Osteoblast (primary cell): ENCODE measurements around the gene SRRD. TPM values are rescaled to one million over a fixed set of nuclear protein-coding genes. Genes with fewer than 3 reads are reported as not detected.
A peak's percentile ranks its signal among the peaks of the same experiment; 100 is the strongest.

Source experiments
- DNase-seq: peaks from one replicate; pipeline ENCODE4 v3.0.0; 2011; ENCODE audit warnings: low spot score, mixed read lengths; ENCODE audit not compliant: insufficient read length; ENCODE audit errors: missing footprints
- H2AFZ ChIP-seq: 2 replicates; pipeline ENCODE4 v1.6.0; 2011; ENCODE audit warnings: mild to moderate bottlenecking, low read length
- H3K27ac ChIP-seq: 2 replicates; pipeline ENCODE4 v1.5.1; 2011; ENCODE audit warnings: mild to moderate bottlenecking, low read depth, low read length, moderate library complexity
- H3K27me3 ChIP-seq: 2 replicates; pipeline ENCODE4 v1.6.0; 2012; ENCODE audit warnings: mild to moderate bottlenecking, control low read depth, inconsistent platforms, low read length, moderate library complexity; ENCODE audit not compliant: insufficient read depth
- H3K36me3 ChIP-seq: 2 replicates; pipeline ENCODE4 v1.5.1; 2011; ENCODE audit warnings: mild to moderate bottlenecking, low read length, control low read depth, moderate library complexity; ENCODE audit not compliant: insufficient read depth
- H3K4me1 ChIP-seq: 2 replicates; pipeline ENCODE4 v1.5.1; 2011; ENCODE audit warnings: mild to moderate bottlenecking, low read length, control low read depth, moderate library complexity; ENCODE audit not compliant: insufficient read depth
- H3K4me2 ChIP-seq: 2 replicates; pipeline ENCODE4 v1.6.0; 2011; ENCODE audit warnings: mild to moderate bottlenecking, low read length; ENCODE audit not compliant: insufficient read depth
- H3K4me3 ChIP-seq: fragments of 200-600 bp; sonication (generic); 3 replicates; pipeline ENCODE4 v1.5.1; 2012; ENCODE audit warnings: mild to moderate bottlenecking, low read length, inconsistent platforms; ENCODE audit not compliant: insufficient read depth
- H3K79me2 ChIP-seq: 2 replicates; pipeline ENCODE4 v1.6.0; 2012; ENCODE audit warnings: mild to moderate bottlenecking, low read length, control low read depth, inconsistent platforms; ENCODE audit not compliant: insufficient read depth
- H3K9me3 ChIP-seq: 2 replicates; pipeline ENCODE4 v1.5.1; 2011; ENCODE audit warnings: low read depth, low read length, control low read depth
- H4K20me1 ChIP-seq: 2 replicates; pipeline ENCODE4 v1.6.0; 2012; ENCODE audit warnings: mild to moderate bottlenecking, low read length, control low read depth; ENCODE audit not compliant: insufficient read depth
- total RNA-seq: library from RNA; depleted of rRNA; stranded (reverse); fragments of >200 nt; gene quantifications from 2 replicates; pipeline ENCODE4 v1.2.3, GENCODE V29; 2012
- TF ChIP-seq, protein P1 (sequence below): IDR thresholded peaks from 2 replicates; pipeline ENCODE4 v1.5.1; 2011; ENCODE audit warnings: mild to moderate bottlenecking, low read depth, low read length, moderate library complexity; ENCODE audit errors: extremely low read depth

SRRD gene
- total RNA-seq, 1 donor: 11.2 TPM

DNA sequence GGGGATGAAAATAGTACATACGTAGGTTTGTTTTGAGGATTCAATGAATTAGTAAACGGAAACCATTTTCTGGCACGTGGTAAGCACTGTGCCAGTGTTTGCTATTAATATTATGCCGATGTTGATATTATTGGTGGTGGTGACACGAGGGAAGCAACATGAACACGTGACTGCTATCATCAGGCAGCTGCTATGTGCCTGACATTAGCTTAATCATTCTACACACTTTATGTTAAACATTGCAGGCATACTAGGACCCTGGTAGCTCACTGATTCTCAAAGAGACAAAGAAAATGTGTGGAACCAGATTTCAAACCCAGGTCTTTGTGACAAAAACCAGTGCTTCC is 656 bp downstream of the SRRD start:
- Histone ChIP-seq H3K4me1 (peaks cover 33% of the 10 kb centered on the region), H3K79me2 (peaks cover 59% of the 10 kb centered on the region), H2AFZ (peak overlapping the region; percentile 78), H3K27ac (peak overlapping the region; percentile 92), H3K4me3 (peak overlapping the region; percentile 93), H3K4me2 (peak overlapping the region; percentile 82), H3K27me3 (no peaks in the 10 kb centered on the region), H3K36me3 (peaks cover 15% of the 10 kb centered on the region), H4K20me1 (no peaks in the 10 kb centered on the region), H3K9me3 (no peaks in the 10 kb centered on the region)
- no peak for DNase-seq
- TF ChIP-seq, protein P1, sequence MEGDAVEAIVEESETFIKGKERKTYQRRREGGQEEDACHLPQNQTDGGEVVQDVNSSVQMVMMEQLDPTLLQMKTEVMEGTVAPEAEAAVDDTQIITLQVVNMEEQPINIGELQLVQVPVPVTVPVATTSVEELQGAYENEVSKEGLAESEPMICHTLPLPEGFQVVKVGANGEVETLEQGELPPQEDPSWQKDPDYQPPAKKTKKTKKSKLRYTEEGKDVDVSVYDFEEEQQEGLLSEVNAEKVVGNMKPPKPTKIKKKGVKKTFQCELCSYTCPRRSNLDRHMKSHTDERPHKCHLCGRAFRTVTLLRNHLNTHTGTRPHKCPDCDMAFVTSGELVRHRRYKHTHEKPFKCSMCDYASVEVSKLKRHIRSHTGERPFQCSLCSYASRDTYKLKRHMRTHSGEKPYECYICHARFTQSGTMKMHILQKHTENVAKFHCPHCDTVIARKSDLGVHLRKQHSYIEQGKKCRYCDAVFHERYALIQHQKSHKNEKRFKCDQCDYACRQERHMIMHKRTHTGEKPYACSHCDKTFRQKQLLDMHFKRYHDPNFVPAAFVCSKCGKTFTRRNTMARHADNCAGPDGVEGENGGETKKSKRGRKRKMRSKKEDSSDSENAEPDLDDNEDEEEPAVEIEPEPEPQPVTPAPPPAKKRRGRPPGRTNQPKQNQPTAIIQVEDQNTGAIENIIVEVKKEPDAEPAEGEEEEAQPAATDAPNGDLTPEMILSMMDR: no peak

DNA sequence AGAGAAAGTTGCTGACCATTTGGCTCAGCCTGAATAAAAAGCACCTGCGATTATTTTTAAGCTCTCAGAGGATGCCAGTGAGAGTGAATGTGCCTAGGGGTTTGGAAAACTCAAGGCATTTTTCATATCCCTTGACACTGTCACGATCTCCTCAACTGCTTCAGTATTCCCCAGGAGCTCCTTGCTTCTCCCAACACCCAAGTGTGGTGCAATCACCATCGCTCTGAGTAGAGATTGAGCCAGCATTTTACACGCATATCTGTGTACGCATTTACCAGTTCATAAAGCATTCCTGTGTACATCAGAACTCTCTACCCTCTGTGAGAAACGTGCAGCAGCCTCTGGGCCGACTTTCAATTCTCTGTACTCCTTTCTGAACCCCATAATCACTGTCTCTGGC is 1.3 kb downstream of the SRRD start:
- peak overlapping the region; percentile 82 for H3K4me2 ChIP-seq
- H4K20me1 ChIP-seq: no peaks in the 10 kb centered on the region
- H3K36me3 ChIP-seq: peaks cover 22% of the 10 kb centered on the region
- H3K4me1 ChIP-seq: peaks cover 26% of the 10 kb centered on the region
- TF ChIP-seq, protein P1: no peak
- peak overlapping the region; percentile 12 for H3K4me3 ChIP-seq
- peak; percentile 73 for DNase-seq
- H3K27me3 ChIP-seq: no peaks in the 10 kb centered on the region
- H3K9me3 ChIP-seq: no peaks in the 10 kb centered on the region
- peaks cover 52% of the 10 kb centered on the region for H3K79me2 ChIP-seq
- H2AFZ ChIP-seq: no peak overlapping the region
- H3K27ac ChIP-seq: peak overlapping the region; percentile 92

DNA sequence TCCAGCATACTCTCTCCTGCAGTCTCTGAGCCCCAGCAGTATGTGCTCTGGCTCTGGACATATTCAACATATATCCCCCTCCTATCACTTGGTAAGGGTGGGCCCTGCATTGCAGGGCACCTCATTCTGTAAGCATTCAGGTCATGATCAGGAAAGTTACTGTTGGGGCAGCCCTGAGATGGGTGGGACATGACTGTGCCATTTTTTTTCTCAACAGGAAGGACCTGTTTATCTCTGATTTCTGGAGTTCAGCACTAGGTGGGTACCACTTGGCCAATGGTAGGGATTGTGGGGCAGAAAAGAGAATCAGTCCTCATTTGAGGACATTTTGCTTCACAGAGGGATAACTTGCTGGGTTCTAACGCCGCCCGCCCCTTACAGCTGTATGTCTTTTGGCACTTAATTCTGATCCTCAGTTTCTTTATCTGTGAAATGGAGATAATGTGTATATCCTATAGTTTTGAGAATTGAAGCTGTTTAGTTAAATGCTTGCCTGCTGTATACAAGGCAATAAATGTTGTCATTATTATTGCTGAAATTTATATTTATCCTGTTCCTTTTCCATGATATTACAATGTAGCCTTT is 2.2 kb downstream of the SRRD start:
- peaks cover 23% of the 10 kb centered on the region for H3K4me1 ChIP-seq
- peak overlapping the region; percentile 82 for H3K4me2 ChIP-seq
- DNase-seq: no peak
- H3K27me3 ChIP-seq: no peaks in the 10 kb centered on the region
- H3K9me3 ChIP-seq: no peaks in the 10 kb centered on the region
- TF ChIP-seq, protein P1: no peak
- H3K4me3 ChIP-seq: no peak overlapping the region
- H4K20me1 ChIP-seq: no peaks in the 10 kb centered on the region
- H3K36me3 ChIP-seq: peaks cover 30% of the 10 kb centered on the region
- no peak overlapping the region for H2AFZ ChIP-seq
- peak overlapping the region; percentile 92 for H3K27ac ChIP-seq
- H3K79me2 ChIP-seq: peaks cover 44% of the 10 kb centered on the region

DNA sequence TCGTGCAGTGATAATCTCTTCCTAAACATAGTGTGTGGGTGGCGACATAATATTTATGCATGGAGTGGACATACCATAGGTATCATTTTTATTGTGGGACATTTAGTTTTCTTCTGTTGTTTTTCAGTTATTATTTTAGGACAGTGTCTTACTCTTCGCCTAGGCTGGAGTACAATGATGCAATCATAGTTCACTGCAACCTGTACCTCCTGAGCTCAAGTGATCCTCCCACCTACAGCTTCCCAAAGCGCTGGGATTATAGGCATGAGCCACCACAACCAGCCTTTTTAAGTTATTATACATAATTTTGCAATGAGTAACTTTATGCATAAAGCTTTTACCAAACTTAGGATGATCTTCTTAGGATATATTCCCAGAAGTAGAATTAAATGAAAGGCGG is 2.7 kb downstream of the SRRD start:
- H3K4me3 ChIP-seq: no peak overlapping the region
- H3K4me1 ChIP-seq: peaks cover 23% of the 10 kb centered on the region
- no peaks in the 10 kb centered on the region for H3K9me3 ChIP-seq
- H4K20me1 ChIP-seq: no peaks in the 10 kb centered on the region
- DNase-seq: no peak
- H3K27me3 ChIP-seq: no peaks in the 10 kb centered on the region
- no peak overlapping the region for H3K4me2 ChIP-seq
- no peak overlapping the region for H3K27ac ChIP-seq
- peaks cover 39% of the 10 kb centered on the region for H3K79me2 ChIP-seq
- peaks cover 35% of the 10 kb centered on the region for H3K36me3 ChIP-seq
- no peak overlapping the region for H2AFZ ChIP-seq
- TF ChIP-seq, protein P1: no peak
